K562 (cell line): ENCODE data around the gene MAML3.

Source experiments
- C11orf30 ChIP-seq: fragments of 450-650 bp; IDR thresholded peaks from 2 replicates; pipeline ENCODE4 v1.6.1; 2016; ENCODE audit warnings: low read depth, mild to moderate bottlenecking
- CHD4 ChIP-seq: fragments of 200-600 bp; sonication (generic); IDR thresholded peaks from 3 replicates; pipeline ENCODE4 v1.6.1; 2012; ENCODE audit warnings: low read depth, mild to moderate bottlenecking, mixed read lengths, low read length, inconsistent platforms; ENCODE audit not compliant: insufficient read depth, insufficient replicate concordance, poor library complexity, severe bottlenecking
- EWSR1 ChIP-seq: fragments of 450-650 bp; IDR thresholded peaks from 2 replicates; pipeline ENCODE4 v1.6.1; 2018; ENCODE audit warnings: borderline replicate concordance, mild to moderate bottlenecking, low read depth, moderate library complexity; ENCODE audit not compliant: partially characterized antibody
- FOXA3 ChIP-seq, 2 experiments: fragments of 450-650 bp in 1 of 2; sonication (generic) in 1 of 2; formaldehyde crosslinking; IDR thresholded peaks in 1 of 2; conservative IDR thresholded peaks in 1 of 2; 2 replicates each; pipeline versions ENCODE4 v1.4.0 to v1.8.0; 2020 to 2022; ENCODE audit warnings: mild to moderate bottlenecking in 2 of 2, missing genetic modification reagents in 1 of 2
- KAT7 ChIP-seq: sonication (generic); formaldehyde crosslinking; IDR thresholded peaks from 2 replicates; pipeline ENCODE4 v1.8.0; 2022; ENCODE audit warnings: missing genetic modification reagents, mild to moderate bottlenecking, borderline replicate concordance
- MTA1 ChIP-seq: fragments of 450-650 bp; IDR thresholded peaks from 2 replicates; pipeline ENCODE4 v1.6.1; 2017; ENCODE audit warnings: borderline replicate concordance
- MTA2 ChIP-seq: fragments of 450-650 bp; IDR thresholded peaks from 2 replicates; pipeline ENCODE4 v1.6.1; 2016; ENCODE audit warnings: low read depth
- PTTG1 ChIP-seq: fragments of 450-650 bp; IDR thresholded peaks from 2 replicates; pipeline ENCODE4 v1.6.1; 2016; ENCODE audit warnings: low read depth, mild to moderate bottlenecking, missing genetic modification characterization, missing compliant biosample characterization
- TCF7L2 ChIP-seq: fragments of 150-350 bp; IDR thresholded peaks from 2 replicates; pipeline ENCODE4 v1.6.1; 2016; ENCODE audit warnings: low read depth, mild to moderate bottlenecking, low read length, moderate library complexity
- TF ChIP-seq, protein P1 (sequence below), 2 experiments: fragments of 450-650 bp; formaldehyde crosslinking in 1 of 2; IDR thresholded peaks; 2 replicates each; pipeline versions ENCODE4 v1.4.0 to v1.6.1; 2014 to 2020; ENCODE audit warnings: mild to moderate bottlenecking in 2 of 2, borderline replicate concordance in 1 of 2, low read depth in 1 of 2

DNA sequence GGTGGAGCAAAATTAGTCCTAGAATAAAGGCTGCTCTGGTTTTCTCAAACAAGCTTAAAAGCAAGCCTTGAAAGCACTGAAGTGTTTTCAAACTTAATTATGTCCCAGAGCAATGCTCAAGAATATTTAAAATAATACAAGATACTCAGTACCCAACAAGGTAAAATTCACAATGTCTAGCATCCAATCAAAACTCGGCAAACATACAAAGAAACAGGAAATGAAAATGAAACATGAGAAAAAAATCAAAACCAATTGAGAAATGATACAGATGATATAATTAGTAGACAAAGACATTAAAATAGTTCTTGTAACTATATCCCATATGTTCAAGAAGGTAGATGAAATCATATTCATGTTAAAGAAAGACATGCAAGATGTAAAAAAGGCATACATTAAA, 45.0 kb upstream of the MAML3 start:
- no peak for TF ChIP-seq FOXA3 (CRISPR knock-in tag; conservative IDR thresholded peaks at IDR 0.05 in 1 of 2, IDR thresholded peaks at IDR 0.05 in 1 of 2)
- no peak for TF ChIP-seq TCF7L2
- TF ChIP-seq, protein P1, sequence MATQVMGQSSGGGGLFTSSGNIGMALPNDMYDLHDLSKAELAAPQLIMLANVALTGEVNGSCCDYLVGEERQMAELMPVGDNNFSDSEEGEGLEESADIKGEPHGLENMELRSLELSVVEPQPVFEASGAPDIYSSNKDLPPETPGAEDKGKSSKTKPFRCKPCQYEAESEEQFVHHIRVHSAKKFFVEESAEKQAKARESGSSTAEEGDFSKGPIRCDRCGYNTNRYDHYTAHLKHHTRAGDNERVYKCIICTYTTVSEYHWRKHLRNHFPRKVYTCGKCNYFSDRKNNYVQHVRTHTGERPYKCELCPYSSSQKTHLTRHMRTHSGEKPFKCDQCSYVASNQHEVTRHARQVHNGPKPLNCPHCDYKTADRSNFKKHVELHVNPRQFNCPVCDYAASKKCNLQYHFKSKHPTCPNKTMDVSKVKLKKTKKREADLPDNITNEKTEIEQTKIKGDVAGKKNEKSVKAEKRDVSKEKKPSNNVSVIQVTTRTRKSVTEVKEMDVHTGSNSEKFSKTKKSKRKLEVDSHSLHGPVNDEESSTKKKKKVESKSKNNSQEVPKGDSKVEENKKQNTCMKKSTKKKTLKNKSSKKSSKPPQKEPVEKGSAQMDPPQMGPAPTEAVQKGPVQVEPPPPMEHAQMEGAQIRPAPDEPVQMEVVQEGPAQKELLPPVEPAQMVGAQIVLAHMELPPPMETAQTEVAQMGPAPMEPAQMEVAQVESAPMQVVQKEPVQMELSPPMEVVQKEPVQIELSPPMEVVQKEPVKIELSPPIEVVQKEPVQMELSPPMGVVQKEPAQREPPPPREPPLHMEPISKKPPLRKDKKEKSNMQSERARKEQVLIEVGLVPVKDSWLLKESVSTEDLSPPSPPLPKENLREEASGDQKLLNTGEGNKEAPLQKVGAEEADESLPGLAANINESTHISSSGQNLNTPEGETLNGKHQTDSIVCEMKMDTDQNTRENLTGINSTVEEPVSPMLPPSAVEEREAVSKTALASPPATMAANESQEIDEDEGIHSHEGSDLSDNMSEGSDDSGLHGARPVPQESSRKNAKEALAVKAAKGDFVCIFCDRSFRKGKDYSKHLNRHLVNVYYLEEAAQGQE (IDR thresholded peaks at IDR 0.05; ENCODE audit: borderline replicate concordance) = no peak
- TF ChIP-seq, protein P1 (CRISPR knock-in tag; IDR thresholded peaks at IDR 0.05; ENCODE audit: low read depth) = no peak
- no peak for TF ChIP-seq CHD4
- no peak for TF ChIP-seq KAT7 (CRISPR knock-in tag)
- TF ChIP-seq MTA2 = no peak
- no peak for TF ChIP-seq MTA1
- TF ChIP-seq C11orf30 = no peak
- no peak for TF ChIP-seq EWSR1
- no peak for TF ChIP-seq PTTG1
